Dermis microvascular lymphatic vessel endothelial cell (primary cell): ENCODE results near the gene PLAAT5. TPM values are rescaled to one million over a fixed set of nuclear protein-coding genes. Genes with fewer than 3 reads are reported as not detected.

Source experiments
- DNase-seq, 2 donors: peaks; one replicate each; pipeline versions ENCODE4 v3.0.0 to v3.0.0-alpha.2; 2010; ENCODE audit warnings: low read depth in 2 of 2
- total RNA-seq: library from RNA; depleted of rRNA; stranded (reverse); fragments of >200 nt; gene quantifications from 2 replicates; pipeline ENCODE4 v1.2.1, GENCODE V29; 2014

The PLAAT5 gene
- total RNA-seq, 1 donor from 2014 or later, result not detected

GRCh38 chr11:63516109-63516508 is 25.1 kb upstream of the PLAAT5 start:
- no peak for DNase-seq

GRCh38 chr11:63512816-63513215 is 21.8 kb upstream of the PLAAT5 start:
- no peak for DNase-seq

DNA sequence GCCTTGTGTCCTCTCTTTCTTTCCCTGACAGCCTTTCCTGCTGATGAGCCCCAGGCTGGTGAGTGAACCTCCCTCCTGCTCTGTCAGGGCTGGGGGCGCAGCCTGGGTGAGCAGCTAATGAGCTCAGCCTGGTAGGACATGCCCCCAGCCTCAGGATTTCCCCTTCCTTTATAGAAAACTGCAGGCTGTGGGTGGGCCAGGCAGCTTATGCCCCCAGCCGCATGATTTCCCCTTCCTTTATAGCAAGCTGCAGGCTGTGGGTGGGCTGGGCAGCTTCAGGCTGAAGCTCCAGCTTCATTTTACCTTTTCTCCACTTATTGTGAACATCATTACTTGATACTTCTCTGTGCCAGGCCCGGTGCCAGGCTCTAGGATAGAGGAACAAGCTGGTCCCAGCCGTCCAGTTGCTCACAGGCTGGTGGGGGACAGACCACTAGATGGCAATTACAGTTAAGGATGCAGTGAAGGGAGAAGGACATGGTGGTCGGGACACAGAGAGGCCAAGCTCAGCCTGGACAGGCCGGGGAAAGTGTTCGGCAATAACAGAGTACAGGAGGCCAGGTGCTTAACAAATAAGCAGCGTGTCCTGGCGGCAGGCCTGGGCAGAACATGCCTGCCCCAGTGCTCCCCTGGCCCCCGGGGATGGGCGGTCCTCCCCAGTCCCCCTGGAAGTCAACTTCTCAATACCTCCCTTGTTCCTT is 20.2 kb upstream of the PLAAT5 start:
- DNase-seq, result no peak

DNA sequence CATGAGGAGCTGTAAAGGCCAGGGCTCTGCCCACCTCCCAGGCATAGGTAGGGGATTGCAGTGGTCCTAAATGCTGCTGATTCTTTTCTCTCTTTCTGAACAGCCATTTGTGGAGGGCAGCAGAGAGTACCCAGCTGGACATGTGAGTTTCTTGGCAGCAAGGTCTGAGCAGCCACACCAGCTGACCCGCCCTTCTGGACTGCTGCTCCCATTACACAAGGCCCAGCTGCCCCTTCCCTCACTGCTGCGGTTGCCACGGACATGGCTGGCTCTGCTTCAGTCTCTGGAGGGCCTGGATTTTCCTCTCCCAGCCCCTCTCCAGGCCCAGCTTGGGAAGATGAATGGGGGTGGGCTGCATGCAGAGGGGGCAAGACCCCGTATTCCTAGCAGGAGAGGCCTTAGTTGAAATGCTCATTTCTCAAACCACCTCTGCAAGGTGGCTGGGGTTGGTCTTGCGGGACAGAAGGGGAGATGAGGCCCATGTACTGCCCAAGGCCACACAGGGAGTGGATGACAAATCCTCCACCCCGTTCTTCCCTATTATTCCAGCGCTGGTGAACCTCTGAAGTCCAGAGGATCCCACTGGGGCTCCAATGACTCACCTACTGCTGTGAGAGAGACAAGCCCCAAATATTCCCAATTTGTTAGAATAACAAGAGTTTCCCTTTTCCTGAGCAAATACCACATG is 19.5 kb upstream of the PLAAT5 start:
- DNase-seq, result no peak

DNA sequence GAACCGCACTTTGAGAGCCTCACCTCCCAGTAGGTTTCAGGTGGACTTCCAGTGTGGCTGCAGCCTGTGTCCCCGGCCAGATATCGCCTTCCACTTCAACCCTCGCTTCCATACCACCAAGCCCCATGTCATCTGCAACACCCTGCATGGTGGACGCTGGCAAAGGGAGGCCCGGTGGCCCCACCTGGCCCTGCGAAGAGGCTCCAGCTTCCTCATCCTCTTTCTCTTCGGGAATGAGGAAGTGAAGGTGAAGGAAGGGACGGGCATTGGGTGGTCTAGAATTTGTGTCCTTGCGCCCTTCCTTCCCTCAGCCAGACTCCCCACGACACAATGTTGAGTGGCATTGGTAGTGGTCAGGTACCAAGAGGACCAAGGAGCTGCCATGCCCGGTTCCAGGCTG is 17.8 kb upstream of the PLAAT5 start:
- DNase-seq, result no peak

DNA sequence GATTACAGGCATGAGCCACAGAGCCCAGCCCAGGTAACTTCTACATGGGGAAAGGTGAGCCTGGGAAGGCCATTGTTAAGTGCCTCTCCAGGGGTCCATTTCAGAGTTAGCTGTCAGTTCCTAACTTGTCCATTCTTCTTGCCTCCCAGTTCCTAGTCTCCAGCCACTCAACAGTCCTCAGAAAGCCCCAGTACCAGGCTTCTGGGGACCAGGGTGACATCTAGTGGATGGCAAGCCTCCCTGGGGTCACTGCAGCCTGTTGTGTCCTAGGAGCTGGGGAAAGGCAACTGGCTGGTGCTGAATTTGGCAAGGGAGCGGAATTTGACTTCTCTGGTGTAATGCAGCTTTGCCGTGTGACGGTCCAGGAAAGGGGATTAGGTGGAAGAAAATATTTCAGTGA is 17.0 kb upstream of the PLAAT5 start:
- DNase-seq, result no peak

- DNase-seq, result no peak
These were observed 16.5 kb upstream of the PLAAT5 start for GRCh38 chr11:63507511-63507910.

DNA sequence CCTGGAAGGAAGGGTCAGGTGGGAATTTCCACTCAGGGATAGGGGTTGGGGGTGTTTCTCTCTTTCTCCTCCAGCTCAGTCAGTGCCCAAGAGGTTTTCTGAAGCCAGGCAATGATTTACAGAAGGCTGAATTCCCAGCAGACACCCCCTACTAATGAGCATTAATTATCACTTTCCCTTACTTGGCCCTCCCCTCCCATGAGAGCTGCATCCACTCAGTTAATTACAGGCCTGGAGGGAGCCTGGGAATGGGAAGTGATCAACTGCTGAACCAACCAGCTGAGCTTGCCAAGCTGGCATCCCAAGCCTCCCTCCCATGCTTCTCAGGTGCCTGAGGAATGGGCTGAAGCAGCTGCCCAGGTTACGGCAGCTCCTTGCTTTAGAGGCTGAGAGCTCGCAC is 15.9 kb upstream of the PLAAT5 start:
- DNase-seq, result no peak

DNA sequence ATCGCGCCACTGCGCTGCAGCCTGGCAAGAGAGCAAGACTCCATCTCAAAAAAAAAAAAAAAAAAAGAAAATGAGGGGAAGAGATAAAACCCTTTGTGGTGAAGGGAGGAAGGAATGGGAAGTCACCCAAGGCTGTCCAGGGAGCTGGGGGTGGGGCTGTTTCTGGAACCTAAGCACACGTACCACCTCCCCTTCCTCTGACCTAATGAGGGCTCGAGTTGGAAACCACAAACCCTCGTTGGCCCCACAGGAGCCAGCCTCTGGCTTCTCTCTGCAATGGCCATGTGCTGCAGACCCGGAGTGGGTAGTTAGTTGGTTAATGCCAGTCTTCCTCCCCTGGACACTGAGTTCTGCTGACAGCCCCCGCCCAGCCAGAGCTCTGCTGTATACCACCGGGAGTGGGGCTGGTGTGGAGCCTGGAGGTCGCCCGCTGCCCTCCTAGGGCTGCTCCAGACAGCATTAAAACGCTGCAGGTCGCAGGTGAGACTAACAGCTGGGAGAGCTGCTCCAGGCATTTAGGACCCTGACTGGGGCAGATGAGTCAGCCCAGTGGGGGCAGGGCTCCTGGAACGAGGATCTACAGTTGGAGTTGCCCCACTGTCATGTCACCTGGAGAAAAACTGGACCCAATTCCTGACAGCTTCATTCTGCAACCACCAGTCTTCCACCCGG is 15.0 kb upstream of the PLAAT5 start, which contains the start of gene LGALS12:
TSS of gene LGALS12 (plus strand) at position 228 of the 672 bp plus-strand sequence. CDS start at position 603, 375 bp downstream.
- DNase-seq, result no peak

GRCh38 chr11:63504933-63505586 is 14.1 kb upstream of the PLAAT5 start:
- DNase-seq, result no peak

DNA sequence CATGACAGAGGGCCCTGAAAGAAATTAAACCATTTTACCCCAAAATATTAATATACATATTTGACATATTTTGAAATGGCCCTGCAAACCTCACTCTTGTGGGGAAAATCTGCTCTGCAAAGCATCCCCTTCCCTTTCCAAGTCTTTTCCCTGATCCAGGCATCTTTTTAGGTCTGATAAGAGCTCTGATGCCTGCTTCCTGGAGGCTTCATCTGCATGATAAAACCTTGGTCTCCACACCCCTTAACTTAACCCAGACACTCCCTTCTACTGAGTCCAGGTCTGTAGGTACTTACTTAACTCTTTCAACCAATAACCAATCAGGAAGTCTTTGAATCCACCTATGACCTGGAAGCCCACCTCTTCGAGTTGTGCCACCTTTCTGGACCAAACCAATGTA is 13.1 kb upstream of the PLAAT5 start:
- no peak for DNase-seq

- DNase-seq, result no peak
These were observed 12.5 kb upstream of the PLAAT5 start for GRCh38 chr11:63503492-63503891.

GRCh38 chr11:63502252-63502820 is 11.4 kb upstream of the PLAAT5 start:
- no peak for DNase-seq

DNA sequence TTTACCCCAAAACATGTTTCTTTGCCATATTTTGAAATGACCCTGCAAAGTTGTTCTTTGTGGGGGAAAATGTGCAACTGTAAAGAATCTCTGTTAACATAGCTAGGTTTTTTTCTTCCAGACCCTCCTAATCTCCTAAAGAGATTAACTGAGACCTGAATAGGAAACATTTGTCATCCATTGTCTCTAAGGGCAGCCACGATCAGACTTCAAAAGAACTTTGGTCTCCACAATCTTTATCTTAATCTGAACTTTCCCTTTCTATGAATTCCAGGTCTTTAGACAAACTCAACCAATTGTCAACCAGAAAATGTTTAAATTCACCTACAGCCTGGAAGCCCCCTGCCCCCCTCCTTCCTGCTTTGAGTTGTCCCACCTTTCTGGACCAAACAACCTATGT is 10.3 kb upstream of the PLAAT5 start:
- DNase-seq, result no peak

- no peak for DNase-seq
These were observed 8.9 kb upstream of the PLAAT5 start for GRCh38 chr11:63499874-63500273.

DNA sequence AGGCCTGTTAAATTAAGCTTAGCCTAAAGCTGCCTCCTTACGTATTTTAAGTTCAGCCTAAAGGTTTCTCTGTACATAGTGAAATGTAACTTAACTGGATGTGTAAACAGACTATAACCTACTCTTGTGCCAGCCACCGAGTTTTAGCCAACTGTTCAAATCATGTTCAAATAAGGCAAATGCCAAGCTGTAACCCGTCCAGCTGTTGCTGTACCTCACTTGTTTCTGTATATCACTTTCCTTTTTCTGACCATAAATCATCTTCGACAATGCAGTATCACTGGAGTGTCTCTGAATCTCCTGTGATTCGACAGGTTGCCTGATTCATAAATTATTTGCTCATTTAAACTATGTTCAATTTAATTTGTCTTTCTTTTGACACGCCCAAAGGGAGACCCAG is 4.0 kb upstream of the PLAAT5 start:
- DNase-seq, result no peak

- no peak for DNase-seq
These were observed 2.2 kb upstream of the PLAAT5 start for GRCh38 chr11:63493127-63493526.

GRCh38 chr11:63492441-63492840 is 1.5 kb upstream of the PLAAT5 start:
- DNase-seq, result no peak

DNA sequence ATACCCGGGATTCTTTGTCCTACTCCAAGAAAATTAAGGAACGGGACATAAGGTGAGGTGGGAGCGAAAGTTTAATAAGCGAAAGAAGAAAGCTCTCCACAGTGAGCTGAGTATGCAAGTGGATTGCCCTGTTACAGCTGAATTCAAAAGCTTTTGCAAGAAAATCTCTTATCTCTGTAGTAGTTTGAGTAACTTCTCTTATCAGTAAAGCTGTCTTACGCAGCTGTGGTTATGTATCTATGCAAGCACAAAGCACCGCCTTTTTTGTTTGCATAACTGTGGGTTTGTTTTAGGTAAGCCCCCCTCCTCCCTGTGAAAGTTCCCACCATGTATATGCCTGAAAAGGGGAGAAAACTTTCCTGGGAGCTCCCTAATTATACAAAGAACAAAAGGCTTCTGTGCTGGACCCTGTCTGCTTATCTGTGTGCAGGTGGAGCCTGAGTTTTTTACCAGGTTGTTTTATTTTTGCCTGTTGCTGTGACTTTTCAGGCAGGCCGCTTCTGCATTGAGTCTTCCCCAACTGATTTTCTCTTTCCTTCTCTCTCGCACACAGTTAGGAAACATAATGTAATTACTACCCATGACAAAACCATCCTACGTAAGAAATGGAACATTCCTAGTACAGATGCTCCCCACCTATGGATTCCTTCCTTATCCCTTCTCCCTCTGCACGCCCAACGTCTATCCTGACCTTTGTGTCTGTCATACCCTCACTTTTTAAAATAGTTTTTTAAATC is 837 bp upstream of the PLAAT5 start:
- DNase-seq, result no peak

GRCh38 chr11:63491240-63491587 is 247 bp upstream of the PLAAT5 start:
- DNase-seq, result no peak

GRCh38 chr11:63489879-63490278 is 1.1 kb downstream of the PLAAT5 start:
- DNase-seq, result no peak
